Subcutaneous abdominal adipose tissue (tissue), 5 donors: ENCODE results near the gene KRTAP10-1.

Experiments used
- H3K27ac ChIP-seq: one replicate; pipeline ENCODE4 v1.7.0; 2013; ENCODE audit warnings: low read depth, mild to moderate bottlenecking, inconsistent platforms, low read length, moderate library complexity
- H3K27me3 ChIP-seq, 5 donors: one replicate each; pipeline ENCODE4 v1.7.0; 2013; ENCODE audit warnings: low read length in 5 of 5, inconsistent platforms in 1 of 5; ENCODE audit not compliant: control insufficient read depth in 5 of 5, insufficient read depth in 4 of 5
- H3K36me3 ChIP-seq, 5 donors: one replicate each; pipeline ENCODE4 v1.7.0; 2013; ENCODE audit warnings: low read length in 5 of 5; ENCODE audit not compliant: control insufficient read depth in 5 of 5, insufficient read depth in 5 of 5
- H3K4me1 ChIP-seq, 5 donors: one replicate each; pipeline ENCODE4 v1.7.0; 2013; ENCODE audit warnings: low read length in 5 of 5, mild to moderate bottlenecking in 3 of 5, moderate library complexity in 1 of 5; ENCODE audit not compliant: control insufficient read depth in 5 of 5, insufficient read depth in 5 of 5
- H3K4me3 ChIP-seq, 5 donors: one replicate each; pipeline ENCODE4 v1.7.0; 2013; ENCODE audit warnings: low read length in 5 of 5, low read depth in 1 of 5
- H3K9ac ChIP-seq, 5 donors: one replicate each; pipeline ENCODE4 v1.7.0; 2013; ENCODE audit warnings: low read length in 5 of 5, mild to moderate bottlenecking in 4 of 5, moderate library complexity in 3 of 5
- H3K9me3 ChIP-seq, 5 donors: one replicate each; pipeline ENCODE4 v1.7.0; 2013; ENCODE audit warnings: low read length in 5 of 5; ENCODE audit not compliant: control insufficient read depth in 5 of 5
- donor health status: healthy.
- donor health status: healthy.
- donor health status: healthy.
- donor health status: healthy.
- donor health status: healthy.

The KRTAP10-1 gene

GRCh38 chr21:44535963-44536362 is 4.0 kb downstream of the KRTAP10-1 start:
- Histone ChIP-seq H3K27me3 (peaks cover 8 to 16% (median 13%) of the 10 kb centered on the region in 5 donors), H3K9ac (no peak overlapping the region), H3K27ac (no peak overlapping the region), H3K9me3 (no peaks in the 10 kb centered on the region), H3K36me3 (no peaks in the 10 kb centered on the region), H3K4me1 (no peaks in the 10 kb centered on the region), H3K4me3 (no peak overlapping the region)

- peaks cover 3 to 14% (median 10%) of the 10 kb centered on the region in 5 donors for H3K27me3 ChIP-seq
- H3K4me1 ChIP-seq: no peaks in the 10 kb centered on the region
- no peaks in the 10 kb centered on the region for H3K9me3 ChIP-seq
- H3K27ac ChIP-seq: no peak overlapping the region
- H3K4me3 ChIP-seq: no peak overlapping the region
- no peak overlapping the region for H3K9ac ChIP-seq
- no peaks in the 10 kb centered on the region for H3K36me3 ChIP-seq
These were observed 5.3 kb downstream of the KRTAP10-1 start for GRCh38 chr21:44534688-44535087.

- Histone ChIP-seq H3K27ac (no peak overlapping the region), H3K9me3 (no peaks in the 10 kb centered on the region), H3K36me3 (no peaks in the 10 kb centered on the region), H3K4me3 (no peak overlapping the region), H3K9ac (no peak overlapping the region), H3K4me1 (no peaks in the 10 kb centered on the region), H3K27me3 (peaks cover 3 to 14% (median 10%) of the 10 kb centered on the region in 5 donors)
These were observed 5.9 kb downstream of the KRTAP10-1 start for GRCh38 chr21:44533891-44534627.

GRCh38 chr21:44533121-44533890 is 6.7 kb downstream of the KRTAP10-1 start:
- H3K27me3 ChIP-seq: peaks cover 3 to 14% (median 10%) of the 10 kb centered on the region in 5 donors
- H3K9me3 ChIP-seq: no peaks in the 10 kb centered on the region
- no peak overlapping the region for H3K9ac ChIP-seq
- H3K4me1 ChIP-seq: no peaks in the 10 kb centered on the region
- no peaks in the 10 kb centered on the region for H3K36me3 ChIP-seq
- no peak overlapping the region for H3K27ac ChIP-seq
- H3K4me3 ChIP-seq: no peak overlapping the region

- no peaks in the 10 kb centered on the region for H3K36me3 ChIP-seq
These were observed 7.3 kb downstream of the KRTAP10-1 start for GRCh38 chr21:44532712-44533111.

GRCh38 chr21:44531606-44532564 is 8.1 kb downstream of the KRTAP10-1 start:
- H3K9me3 ChIP-seq: no peaks in the 10 kb centered on the region
- H3K9ac ChIP-seq: no peak overlapping the region
- H3K27ac ChIP-seq: no peak overlapping the region
- H3K4me1 ChIP-seq: peaks cover 0 to 2% (median 0%) of the 10 kb centered on the region in 5 donors
- H3K36me3 ChIP-seq: no peaks in the 10 kb centered on the region
- peaks cover 3 to 14% (median 10%) of the 10 kb centered on the region in 5 donors for H3K27me3 ChIP-seq
- H3K4me3 ChIP-seq: no peak overlapping the region

More at GRCh38 chr21:44532712-44533111, 7.3 kb downstream of the KRTAP10-1 start:
- Histone ChIP-seq H3K4me1 (peaks cover 0 to under 1% (median 0%) of the 10 kb centered on the region in 5 donors), H3K27me3 (peaks cover 3 to 14% (median 10%) of the 10 kb centered on the region in 5 donors), H3K27ac (no peak overlapping the region), H3K9ac (no peak overlapping the region), H3K4me3 (no peak overlapping the region), H3K9me3 (no peaks in the 10 kb centered on the region)

- Histone ChIP-seq H3K9me3 (no peaks in the 10 kb centered on the region), H3K27me3 (peaks cover 3 to 18% (median 10%) of the 10 kb centered on the region in 5 donors), H3K4me1 (peaks cover 0 to 2% (median 0%) of the 10 kb centered on the region in 5 donors), H3K27ac (no peak overlapping the region), H3K4me3 (no peak overlapping the region), H3K36me3 (no peaks in the 10 kb centered on the region), H3K9ac (no peak overlapping the region)
These were observed 8.9 kb downstream of the KRTAP10-1 start for GRCh38 chr21:44530903-44531605.

- Histone ChIP-seq H3K36me3 (no peaks in the 10 kb centered on the region), H3K9ac (no peak overlapping the region), H3K4me1 (peaks cover 0 to 2% (median 0%) of the 10 kb centered on the region in 5 donors), H3K4me3 (no peak overlapping the region), H3K27me3 (peaks cover 3 to 18% (median 11%) of the 10 kb centered on the region in 5 donors), H3K27ac (no peak overlapping the region), H3K9me3 (no peaks in the 10 kb centered on the region)
These were observed 9.6 kb downstream of the KRTAP10-1 start for GRCh38 chr21:44530221-44530902.
